Left kidney (tissue), 8 donors: Measurements from ENCODE around the gene SDF2L1. TPM values are rescaled to one million over a fixed set of nuclear protein-coding genes. Genes with fewer than 3 reads are reported as not detected.
A peak's percentile ranks its signal among the peaks of the same experiment; 100 is the strongest.
"Not testable (repeated sequence)": the region's sequence is repeated elsewhere in the genome, so short reads cannot be mapped to it uniquely, and the experiment has no call there.

Experiments used
- DNase-seq: peaks from one replicate; pipeline ENCODE4 v3.0.0-alpha.2; 2013
- long read RNA-seq, 8 donors: transcript quantifications; one replicate each; lab custom pipeline, GENCODE V29; 2026
- polyA plus RNA-seq: library from polyadenylated mRNA; unstranded; fragments of 120-200 nt; gene quantifications from one replicate; pipeline ENCODE4 v1.2.1, GENCODE V29; 2013; ENCODE audit not compliant: insufficient read length

Gene SDF2L1, protein sequence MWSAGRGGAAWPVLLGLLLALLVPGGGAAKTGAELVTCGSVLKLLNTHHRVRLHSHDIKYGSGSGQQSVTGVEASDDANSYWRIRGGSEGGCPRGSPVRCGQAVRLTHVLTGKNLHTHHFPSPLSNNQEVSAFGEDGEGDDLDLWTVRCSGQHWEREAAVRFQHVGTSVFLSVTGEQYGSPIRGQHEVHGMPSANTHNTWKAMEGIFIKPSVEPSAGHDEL
- polyA plus RNA-seq, result 13.1 TPM
- long read RNA-seq, donor 1, transcript SDF2L1-201 (3 exons, 865 nt), result major isoform, 28 of 33 reads
- long read RNA-seq, donor 1, partial matches to known transcripts, result 5 of 33 reads
- long read RNA-seq, donor 1, other reads (novel, unspliced or antisense), result 0 of 33 reads
- long read RNA-seq, donor 2, transcript SDF2L1-201 (3 exons, 865 nt), result major isoform, 28 of 35 reads
- long read RNA-seq, donor 2, partial matches to known transcripts, result 7 of 35 reads
- long read RNA-seq, donor 2, other reads (novel, unspliced or antisense), result 0 of 35 reads
- long read RNA-seq, donor 3, transcript SDF2L1-201 (3 exons, 865 nt), result major isoform, 22 of 23 reads
- long read RNA-seq, donor 3, partial matches to known transcripts, result 0 of 23 reads
- long read RNA-seq, donor 3, other reads (novel, unspliced or antisense), result 0 of 23 reads
- long read RNA-seq, donor 4, partial matches to known transcripts, result 0 of 3 reads
- long read RNA-seq, donor 4, other reads (novel, unspliced or antisense), result 0 of 3 reads
- long read RNA-seq, donor 5, transcript SDF2L1-201 (3 exons, 865 nt), result major isoform, 49 of 52 reads
- long read RNA-seq, donor 5, partial matches to known transcripts, result 0 of 52 reads
- long read RNA-seq, donor 5, other reads (novel, unspliced or antisense), result 0 of 52 reads
- long read RNA-seq, donor 6, transcript SDF2L1-201 (3 exons, 865 nt), result major isoform, 40 of 40 reads
- long read RNA-seq, donor 6, partial matches to known transcripts, result 0 of 40 reads
- long read RNA-seq, donor 6, other reads (novel, unspliced or antisense), result 0 of 40 reads
- long read RNA-seq, donor 7, transcript SDF2L1-201 (3 exons, 865 nt), result major isoform, 38 of 40 reads
- long read RNA-seq, donor 7, partial matches to known transcripts, result 0 of 40 reads
- long read RNA-seq, donor 7, other reads (novel, unspliced or antisense), result 0 of 40 reads
- long read RNA-seq, donor 8, transcript SDF2L1-201 (3 exons, 865 nt), result major isoform, 11 of 11 reads
- long read RNA-seq, donor 8, partial matches to known transcripts, result 0 of 11 reads
- long read RNA-seq, donor 8, other reads (novel, unspliced or antisense), result 0 of 11 reads

DNA sequence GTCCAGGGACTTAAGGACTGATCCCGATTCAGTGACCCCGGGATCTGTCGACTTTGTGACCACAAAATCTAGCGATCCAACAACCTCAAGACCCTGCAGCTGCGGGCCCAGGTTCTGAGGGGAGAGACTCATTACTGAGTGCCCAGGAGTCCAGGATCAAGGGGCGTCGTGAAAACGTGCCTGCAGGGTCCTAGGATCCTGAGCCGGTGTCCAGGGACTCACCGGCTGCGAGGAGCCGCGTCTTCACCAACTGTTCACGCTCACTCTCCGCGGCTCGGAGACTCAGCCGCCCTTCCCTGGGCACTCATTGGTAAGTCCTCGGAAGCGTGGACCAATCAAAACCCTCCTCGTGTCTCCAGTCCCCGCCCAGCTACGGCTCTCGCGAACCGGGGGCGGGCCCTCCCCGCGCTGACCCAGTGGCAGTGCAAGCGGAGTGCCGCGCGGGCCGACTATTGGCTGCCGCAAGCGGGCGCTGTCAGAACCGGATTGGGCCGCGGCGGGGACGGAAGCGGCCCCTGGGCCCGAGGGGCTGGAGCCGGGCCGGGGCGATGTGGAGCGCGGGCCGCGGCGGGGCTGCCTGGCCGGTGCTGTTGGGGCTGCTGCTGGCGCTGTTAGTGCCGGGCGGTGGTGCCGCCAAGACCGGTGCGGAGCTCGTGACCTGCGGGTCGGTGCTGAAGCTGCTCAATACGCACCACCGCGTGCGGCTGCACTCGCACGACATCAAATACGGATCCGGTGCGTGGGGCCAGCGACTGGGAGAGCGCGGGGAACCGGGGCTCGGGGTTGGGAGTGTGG, at the start of gene SDF2L1:
TSS of gene SDF2L1 (plus strand) at position 514 of the 795 bp plus-strand sequence. CDS start at position 549, 35 bp downstream.
- DNase-seq, result peak; percentile 97

DNA sequence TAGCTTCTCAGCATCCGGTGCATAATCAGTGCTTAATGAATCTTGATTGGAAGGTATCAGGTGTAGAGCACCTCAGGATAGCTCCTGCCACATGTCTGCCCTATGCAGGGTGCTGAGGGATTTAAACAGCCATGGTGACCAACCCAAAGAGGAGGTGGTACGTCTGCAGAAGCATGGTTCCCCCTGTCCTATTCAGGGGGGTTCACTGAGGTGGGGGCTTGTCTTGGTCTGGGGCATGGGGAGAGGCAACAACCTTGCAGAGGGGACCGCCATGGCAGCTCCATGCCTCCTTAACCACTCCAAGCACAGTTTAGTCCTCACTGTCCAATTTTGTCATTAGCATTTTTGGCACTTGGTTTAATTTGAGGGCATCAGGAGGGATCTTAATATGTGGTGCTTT, 49.7 kb upstream of the SDF2L1 start:
- no peak for DNase-seq

DNA sequence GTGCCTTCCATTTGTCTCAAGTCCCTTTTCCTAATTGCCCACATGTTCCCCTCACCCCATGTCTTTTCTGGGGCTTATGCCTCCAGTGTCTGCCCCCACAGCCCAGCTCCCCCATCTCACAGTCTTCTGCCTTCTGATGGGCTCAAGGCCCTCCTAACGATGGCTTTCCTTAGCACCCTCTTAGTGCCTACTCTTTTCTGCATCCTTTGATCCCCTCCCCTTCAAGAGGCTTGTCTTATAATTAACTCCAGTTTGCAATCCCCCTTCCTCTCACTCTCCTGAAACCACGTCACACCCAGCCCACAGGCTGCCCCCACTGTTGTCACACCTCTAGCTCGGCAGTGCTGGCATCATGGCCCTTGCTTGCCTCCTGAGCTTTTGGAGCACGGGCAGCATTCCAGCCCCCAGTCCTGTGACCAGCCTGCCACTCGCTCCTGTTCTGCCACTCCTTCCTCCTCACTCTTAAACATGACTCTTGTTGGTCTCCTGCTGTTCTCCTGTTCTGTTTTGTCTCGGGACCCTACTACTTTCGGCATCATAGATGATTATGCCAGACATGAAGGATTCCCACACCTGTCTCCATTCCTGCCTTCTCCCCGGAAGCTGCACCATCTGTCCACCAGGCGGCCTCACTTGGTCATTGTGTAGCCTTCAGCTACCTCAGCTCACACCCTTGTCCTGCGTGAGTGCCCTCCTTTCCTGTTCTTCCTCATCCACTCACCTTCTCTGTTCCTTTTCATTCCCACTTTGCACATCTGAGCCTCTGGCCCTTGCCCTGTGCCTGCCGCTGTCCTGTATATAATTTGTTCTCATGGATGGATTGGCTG, 48.5 kb upstream of the SDF2L1 start:
- no peak for DNase-seq

DNA sequence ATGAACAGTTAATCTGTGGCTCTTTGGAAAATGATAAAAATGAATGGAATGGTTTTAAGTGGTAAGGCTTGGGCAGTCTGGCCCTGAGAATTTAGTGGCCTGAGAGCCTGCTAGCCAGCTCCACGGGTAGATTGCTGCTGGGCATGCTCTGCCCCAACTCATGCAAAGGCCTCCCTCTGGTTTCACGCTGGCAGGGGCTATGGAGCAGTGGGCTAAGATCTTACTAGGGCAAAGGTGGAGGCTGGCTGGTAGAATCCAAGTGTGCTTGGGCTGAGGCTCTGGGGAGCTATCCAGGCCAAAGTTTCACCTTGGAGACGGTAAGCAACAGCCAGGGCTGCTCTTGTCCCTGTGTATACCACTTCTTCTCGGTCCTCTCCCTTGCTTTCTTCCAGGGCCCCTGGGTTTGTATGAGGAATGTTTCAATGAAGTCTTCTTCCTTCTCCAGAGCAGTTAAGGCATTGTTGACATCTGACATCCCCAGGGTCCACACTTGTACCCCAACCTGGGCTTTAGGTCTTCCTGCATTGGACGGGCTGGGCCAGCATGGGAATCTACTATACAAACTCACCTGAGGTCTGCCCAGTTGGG, 47.1 kb upstream of the SDF2L1 start:
- DNase-seq, result no peak

DNA sequence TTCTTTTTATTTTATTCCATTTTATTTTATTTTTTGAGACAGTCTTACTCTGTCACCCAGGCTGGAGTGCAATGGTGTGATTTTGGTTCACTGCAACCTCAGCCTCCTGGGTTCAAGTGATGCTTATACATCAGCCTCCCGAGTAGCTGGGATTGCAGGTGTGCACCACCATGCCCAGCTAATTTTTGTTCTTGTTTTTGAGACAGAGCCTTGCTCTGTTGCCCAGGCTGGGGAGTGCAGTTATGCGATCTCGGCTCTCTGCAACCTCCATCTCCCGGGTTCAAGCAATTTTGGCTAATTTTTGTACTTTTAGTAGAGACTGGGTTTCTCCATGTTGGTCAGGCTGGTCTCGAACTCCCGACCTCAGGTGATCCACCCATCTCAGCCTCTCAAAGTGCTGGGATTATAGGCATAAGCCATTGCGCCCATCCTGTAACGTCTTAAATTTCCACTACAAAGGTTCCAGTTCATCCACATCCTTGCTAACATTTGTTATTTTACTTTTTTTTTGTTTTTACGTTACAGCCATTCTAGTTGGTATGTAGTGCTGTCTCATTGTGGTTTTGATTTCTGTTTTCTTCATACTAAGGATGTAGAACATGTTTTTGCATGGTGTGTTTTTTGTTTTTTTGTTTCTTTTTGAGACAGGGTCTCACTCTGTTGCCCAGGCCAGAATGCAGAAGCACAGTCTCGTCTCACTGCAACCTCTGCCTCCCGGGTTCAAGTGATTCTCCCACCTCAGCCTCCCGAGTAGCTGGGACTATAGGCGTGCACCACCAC, 45.6 kb upstream of the SDF2L1 start:
- DNase-seq, result not testable (repeated sequence)

DNA sequence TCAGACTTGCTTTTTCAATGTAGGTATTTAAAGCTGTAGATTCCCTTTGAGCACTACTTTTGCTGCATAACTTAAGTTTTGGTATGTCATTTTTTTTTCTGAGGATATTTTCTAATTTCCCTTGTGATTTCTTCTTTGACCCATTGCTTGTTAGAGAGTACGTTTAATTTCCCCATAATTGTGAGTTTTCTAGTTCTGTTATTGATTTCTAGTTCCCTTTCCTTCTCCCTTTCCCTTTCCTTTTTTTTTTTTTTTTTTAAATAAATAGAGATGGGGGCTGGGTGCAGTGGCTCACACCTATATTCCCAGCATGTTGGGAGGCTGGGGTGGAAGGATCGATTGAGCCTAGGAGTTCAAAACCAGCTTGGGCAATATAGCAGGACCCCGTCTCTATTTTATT, 43.8 kb upstream of the SDF2L1 start:
- DNase-seq, result no peak

DNA sequence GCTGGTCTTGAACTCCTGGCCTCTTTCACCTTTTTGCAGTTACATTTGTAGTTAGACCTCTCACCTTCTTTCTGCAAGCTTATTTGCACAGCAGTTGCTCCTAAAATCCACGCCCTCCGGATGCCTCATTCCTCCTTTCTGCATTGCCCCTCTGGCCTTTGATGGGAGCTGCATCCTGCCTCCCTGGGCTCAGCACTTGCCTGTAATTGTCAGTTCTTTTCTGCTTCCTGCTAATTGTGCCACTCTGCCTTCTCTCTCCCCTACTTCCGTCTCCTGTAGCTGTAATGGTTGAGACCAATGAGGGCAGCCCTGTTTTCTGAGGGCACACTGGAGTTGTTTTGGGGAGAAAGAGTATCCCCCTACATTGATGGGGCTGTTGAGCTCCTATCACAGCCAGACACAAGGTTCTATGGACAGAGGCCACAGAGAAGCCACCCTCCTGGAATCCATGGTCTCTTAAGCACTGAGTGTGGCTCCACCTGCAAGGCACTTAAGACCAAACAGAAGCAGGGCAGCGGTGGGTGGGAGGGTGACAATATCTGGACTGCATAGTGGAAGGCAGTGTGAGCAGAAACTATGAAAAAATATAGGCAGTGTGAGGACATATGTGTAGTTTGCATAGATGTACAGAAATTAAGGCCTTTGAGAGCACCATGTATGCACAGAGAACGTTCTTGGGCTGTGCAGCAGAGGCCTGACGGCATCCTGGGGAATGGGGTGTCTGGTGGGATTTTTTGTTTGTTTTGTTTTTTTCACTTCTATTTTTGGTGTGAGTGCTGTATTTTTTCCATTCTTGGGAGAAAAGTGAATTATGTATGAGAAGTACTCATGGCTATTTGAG, 42.8 kb upstream of the SDF2L1 start:
- no peak for DNase-seq

DNA sequence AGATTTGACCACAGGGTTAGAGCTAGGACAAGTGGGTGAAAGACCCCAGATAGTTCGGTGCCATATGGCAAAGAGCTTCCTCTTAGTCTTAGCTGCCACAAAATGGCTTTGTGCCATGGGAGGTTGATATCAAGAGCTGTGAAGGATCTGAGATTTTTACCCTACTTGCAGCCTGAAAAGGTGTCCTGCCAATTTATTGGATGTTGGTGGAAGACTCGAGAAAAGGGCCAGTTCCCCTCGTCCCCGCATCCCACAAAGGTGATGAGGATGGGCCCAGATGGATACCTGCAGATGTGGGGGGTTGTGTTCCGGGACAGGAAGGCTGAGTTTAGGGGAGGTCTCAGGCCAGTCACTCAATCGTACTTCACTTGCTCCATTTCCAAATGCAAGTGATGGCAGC, 39.5 kb upstream of the SDF2L1 start:
- DNase-seq, result no peak

DNA sequence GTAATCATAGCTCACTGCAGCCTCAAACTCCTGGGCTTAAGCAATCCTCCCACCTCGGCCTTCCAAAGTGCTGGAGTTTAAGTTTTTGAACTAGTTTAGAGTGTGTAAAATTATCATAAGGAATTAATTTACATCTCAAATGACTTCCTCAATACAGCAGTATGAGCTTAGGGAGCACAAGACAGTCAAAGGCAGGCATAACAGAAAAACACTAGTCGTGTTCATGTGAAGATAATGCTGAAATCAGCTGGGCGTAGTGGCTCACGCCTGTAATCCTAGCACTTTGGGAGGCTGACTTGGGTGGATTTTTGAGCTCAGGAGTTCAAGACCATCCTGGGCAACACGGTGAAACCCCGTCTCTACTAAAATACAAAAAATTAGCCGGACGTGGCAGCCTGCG, 38.1 kb upstream of the SDF2L1 start:
- DNase-seq, result no peak

DNA sequence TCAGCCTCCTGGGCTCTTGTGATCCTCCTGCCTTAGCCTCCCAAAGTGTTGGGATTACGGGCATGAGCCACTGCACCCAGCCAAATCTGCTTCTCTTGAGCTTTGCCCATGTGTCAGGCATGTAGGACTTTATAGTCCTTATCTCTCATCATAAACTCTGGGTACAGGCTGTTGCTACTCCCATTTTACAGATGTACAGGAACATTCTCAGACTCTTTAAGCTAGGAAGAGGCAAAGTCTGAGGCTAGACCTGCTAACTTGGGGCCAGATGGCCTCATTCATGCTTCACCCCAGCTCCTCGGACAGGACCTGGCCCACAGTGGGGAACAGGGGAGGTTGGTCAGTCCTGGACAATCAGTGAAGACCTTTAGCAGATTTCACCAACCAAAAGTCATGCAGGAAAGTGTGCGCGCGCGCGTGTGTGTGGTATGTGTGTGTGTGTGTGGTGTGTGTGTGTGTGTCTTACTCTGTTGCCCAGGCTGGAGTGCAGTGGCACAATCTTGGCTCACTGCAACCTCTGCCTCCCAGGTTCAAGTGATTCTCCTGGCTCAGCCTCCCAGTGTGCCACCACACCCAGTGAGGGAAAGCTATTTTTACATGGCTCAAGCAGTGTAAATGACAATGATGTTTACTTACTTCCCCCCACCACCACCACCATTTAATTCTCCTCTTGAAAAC, 36.1 kb upstream of the SDF2L1 start:
- no peak for DNase-seq

DNA sequence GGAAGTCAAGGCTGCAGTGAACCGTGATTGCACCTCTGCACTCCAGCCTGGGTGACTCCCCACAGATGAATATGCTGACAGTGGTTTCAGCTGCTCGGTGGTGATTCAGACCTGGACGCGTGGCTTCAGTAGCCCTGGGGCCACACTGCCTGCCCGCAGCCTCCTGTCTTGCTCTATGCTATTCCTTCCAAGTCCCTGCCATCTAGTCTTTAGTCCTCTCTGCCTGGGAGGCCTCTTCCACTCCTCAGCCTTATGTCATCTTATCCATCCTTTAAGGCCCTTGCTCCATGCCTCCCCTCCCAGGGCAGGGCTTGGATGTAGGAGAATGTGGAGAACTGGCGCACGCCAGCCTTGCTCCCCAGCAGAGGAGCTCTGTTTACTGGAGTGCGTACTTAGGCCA, 35.3 kb upstream of the SDF2L1 start:
- DNase-seq, result no peak

DNA sequence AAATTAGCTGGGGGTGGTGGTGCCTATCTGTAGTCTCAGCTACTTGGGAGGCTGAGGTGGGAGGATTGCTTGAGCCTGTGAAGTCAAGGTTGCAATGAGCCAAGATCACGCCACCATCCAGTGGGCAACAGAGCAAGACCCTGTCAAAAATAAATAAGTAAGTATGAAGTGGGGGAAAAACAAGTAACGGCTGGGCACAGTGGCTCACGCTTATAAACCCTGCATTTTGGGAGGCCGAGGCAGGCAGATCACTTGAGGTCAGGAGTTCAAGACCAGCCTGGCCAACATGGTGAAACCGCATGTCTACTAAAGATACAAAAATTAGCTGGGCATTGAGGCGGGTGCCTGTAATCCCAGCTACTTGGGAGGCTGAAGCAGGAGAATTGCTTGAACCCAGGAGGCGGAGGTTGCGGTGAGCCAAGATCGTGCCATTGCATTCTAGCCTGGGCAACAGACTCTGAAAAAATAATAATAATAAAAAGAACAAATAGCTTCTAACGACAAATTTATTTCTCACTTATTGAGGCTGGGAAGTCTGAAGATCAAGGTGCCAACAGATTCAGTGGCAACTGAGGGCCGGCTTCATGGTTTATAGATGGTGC, 32.4 kb upstream of the SDF2L1 start:
- not testable (repeated sequence) for DNase-seq

DNA sequence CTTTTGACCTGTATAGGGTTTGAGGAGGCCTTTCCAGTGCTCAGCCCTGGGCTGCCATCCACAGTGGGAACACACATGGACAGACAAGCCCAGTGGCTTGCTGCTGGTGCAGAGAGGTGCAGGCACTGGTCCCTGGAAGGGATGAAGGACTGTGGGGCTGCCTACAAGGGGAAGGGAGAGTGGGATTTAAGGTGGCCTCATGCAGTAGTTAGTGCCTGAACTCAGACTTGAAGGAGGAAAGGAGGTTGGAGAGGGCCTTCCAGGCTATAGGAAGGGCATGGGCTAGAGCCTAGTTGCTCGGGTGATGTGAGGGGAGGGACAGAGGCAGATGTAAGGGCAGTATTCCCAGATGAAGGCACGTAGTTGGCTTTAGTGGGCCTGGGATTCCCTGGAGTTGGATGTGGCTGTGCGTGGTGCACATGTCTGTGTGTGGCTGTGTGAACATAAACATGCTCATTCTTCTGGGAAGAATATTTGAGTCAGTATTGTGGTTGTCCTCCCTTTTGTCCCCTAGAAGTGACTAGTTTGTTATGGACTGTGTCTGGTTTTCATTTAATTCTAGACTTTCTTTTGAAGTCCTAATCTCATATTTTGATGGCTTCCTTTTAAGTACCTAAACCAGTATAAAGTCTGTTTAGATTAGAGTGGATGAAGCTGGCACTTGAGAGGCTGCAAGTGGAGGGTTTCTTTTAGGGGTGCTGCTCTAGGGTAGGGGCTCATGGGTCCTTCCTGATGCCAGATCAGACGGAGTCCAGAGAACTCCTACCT, 30.7 kb upstream of the SDF2L1 start:
- DNase-seq, result no peak

DNA sequence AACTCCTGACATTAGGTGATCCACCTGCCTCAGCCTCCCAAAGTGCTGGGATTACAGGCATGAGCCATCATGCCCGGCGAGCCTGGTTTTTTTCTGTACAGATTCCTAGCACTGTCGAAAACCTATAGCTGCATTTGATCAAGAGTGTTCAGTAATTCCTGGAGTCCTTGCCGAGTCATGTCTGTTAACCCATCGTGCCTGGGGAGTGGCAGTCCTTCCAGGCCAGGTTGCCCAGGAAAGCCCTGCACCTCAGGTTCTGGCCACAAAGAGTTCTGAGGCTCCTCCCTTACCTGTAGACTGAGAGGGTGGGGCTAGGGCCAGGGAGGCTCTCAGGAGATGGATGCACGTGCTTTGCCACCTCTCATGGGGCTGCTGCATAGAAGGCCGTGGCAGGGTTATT, 29.2 kb upstream of the SDF2L1 start:
- DNase-seq, result no peak

DNA sequence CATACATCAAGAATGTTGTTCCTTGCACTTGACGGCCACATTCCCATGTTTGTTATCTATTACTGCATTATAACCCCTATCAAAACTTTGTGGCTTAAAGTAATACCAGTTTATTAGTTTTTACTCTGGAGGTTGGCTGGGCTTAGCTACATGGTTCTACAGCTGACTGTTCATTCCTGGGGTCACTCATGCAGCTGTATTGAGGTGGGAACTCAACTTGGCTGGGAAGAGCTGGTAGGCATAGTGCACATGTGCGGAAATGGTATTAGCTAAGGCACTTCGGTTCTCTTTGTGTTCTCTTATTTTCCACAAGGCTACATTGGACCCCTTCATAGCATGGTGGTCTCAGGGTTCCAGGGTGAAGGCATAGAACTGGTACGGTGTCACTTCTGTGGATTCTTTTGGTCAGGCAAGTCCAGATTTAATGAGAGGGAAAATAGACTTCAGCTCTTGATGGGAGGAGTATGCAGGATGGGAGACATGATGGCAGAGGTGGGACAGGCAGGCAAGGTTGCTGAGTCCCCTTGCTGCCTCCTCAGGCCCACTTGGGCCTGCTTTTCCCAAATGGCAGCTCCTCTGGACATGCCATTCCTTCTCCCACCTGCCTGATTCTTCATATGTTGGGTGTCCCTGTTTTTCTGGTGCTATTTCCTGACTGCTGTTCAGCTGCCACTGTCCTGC, 28.4 kb upstream of the SDF2L1 start:
- no peak for DNase-seq

DNA sequence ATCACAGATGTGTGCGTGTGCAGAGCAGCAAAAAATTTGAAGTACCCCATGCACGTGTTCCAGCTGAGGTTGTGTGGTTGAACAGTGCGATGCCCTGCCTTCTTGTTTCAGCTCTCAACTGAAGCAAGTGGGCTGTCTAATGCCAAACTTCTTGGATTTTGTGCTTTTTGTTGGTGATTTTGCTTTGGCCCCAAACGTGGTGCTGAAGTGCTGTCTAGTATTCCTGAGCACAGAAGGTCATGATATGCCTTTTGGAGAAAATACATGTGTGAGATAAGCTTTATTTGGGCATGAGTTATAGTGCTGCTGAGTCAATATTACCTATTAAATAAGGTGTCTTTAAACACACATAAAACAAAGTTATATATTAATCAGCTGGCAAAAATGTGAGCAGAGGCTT, 26.4 kb upstream of the SDF2L1 start:
- no peak for DNase-seq
